SK-N-SH (cell line): ENCODE results near the gene UCHL5. TPM values are rescaled to one million over a fixed set of nuclear protein-coding genes. Genes with fewer than 3 reads are reported as not detected.

Source experiments
- CTCF ChIA-PET: fragments of 300-600, 350-600 bp; formaldehyde crosslinking; extraction: SDS; loops from one replicate; lab custom pipeline; 2021; lab: Yijun Ruan, JAX
- POLR2A ChIA-PET: fragments of 350-600 bp; sonication (Branson Sonifier 250); formaldehyde crosslinking; extraction: SDS; loops from one replicate; lab custom pipeline; 2020; ENCODE audit warnings: antibody characterized with exemption, inconsistent platforms; lab: Yijun Ruan, JAX
- DNase-seq: peaks from one replicate; pipeline ENCODE4 v3.0.0; 2012
- H2AFZ ChIP-seq: fragments of 200-600 bp; sonication (generic); 2 replicates; pipeline ENCODE4 v1.8.1; 2016; ENCODE audit warnings: antibody characterized with exemption, mild to moderate bottlenecking, low read depth
- H3F3A ChIP-seq: fragments of 200-600 bp; sonication (generic); replicated peaks from 2 replicates; pipeline ENCODE3; 2016; ENCODE audit warnings: antibody characterized with exemption, mild to moderate bottlenecking; ENCODE audit not compliant: insufficient read depth
- H3K27ac ChIP-seq, 2 experiments: fragments of 200-500 bp in 1 of 2; fragments of 200-600 bp in 1 of 2; sonication (Bioruptor generic) in 1 of 2; sonication (generic), shearing (Covaris generic) in 1 of 2; 2 replicates each; pipeline versions ENCODE4 v1.5.1 to v1.6.1; 2014 to 2016; ENCODE audit warnings: low read depth in 2 of 2, inconsistent platforms in 1 of 2, low read length in 1 of 2, mild to moderate bottlenecking in 1 of 2, mixed read lengths in 1 of 2
- H3K27me3 ChIP-seq: fragments of 200-600 bp; sonication (generic), shearing (Covaris generic); 2 replicates; pipeline ENCODE4 v1.6.1; 2016; ENCODE audit warnings: mixed run types; ENCODE audit not compliant: insufficient read depth
- H3K36me3 ChIP-seq, 2 experiments: fragments of 200-500 bp in 1 of 2; fragments of 200-600 bp in 1 of 2; sonication (Bioruptor generic) in 1 of 2; sonication (generic) in 1 of 2; replicated peaks in 1 of 2; 2 replicates each; pipeline versions ENCODE3 to v1.5.1; 2014 to 2016; ENCODE audit warnings: low read length in 1 of 2, mild to moderate bottlenecking in 1 of 2; ENCODE audit not compliant: insufficient read depth in 2 of 2, control insufficient read depth in 1 of 2
- H3K4me1 ChIP-seq, 2 experiments: fragments of 200-500 bp in 1 of 2; fragments of 200-600 bp in 1 of 2; sonication (Bioruptor generic) in 1 of 2; sonication (generic), shearing (Covaris generic) in 1 of 2; 2 replicates each; pipeline versions ENCODE4 v1.5.1 to v1.6.1; 2014 to 2016; ENCODE audit warnings: low read depth in 1 of 2, low read length in 1 of 2, mixed run types in 1 of 2; ENCODE audit not compliant: insufficient read depth in 2 of 2, control insufficient read depth in 1 of 2
- H3K4me2 ChIP-seq: fragments of 200-600 bp; sonication (generic), shearing (Covaris generic); 2 replicates; pipeline ENCODE4 v1.6.1; 2017; ENCODE audit warnings: mixed run types
- H3K4me3 ChIP-seq, 2 experiments: fragments of 200-500 bp in 1 of 2; fragments of 200-600 bp in 1 of 2; sonication (Bioruptor generic) in 1 of 2; sonication (generic), shearing (Covaris generic) in 1 of 2; 2 replicates each; pipeline versions ENCODE4 v1.5.1 to v1.8.1; 2014 to 2016; ENCODE audit warnings: low read depth in 2 of 2, inconsistent platforms in 1 of 2, low read length in 1 of 2, mild to moderate bottlenecking in 1 of 2, mixed read lengths in 1 of 2, moderate library complexity in 1 of 2
- H3K79me2 ChIP-seq: fragments of 200-600 bp; sonication (generic); 2 replicates; pipeline ENCODE4 v1.8.1; 2017; ENCODE audit warnings: mild to moderate bottlenecking; ENCODE audit not compliant: insufficient read depth
- H3K9ac ChIP-seq: fragments of 200-600 bp; sonication (generic); 2 replicates; pipeline ENCODE4 v1.6.1; 2017; ENCODE audit warnings: mixed run types
- H3K9me2 ChIP-seq: fragments of 200-600 bp; sonication (generic); 2 replicates; pipeline ENCODE4 v1.6.1; 2017; ENCODE audit warnings: mixed run types
- H3K9me3 ChIP-seq: fragments of 200-600 bp; sonication (generic); 2 replicates; pipeline ENCODE4 v1.6.1; 2017; ENCODE audit warnings: mixed run types, mild to moderate bottlenecking, moderate library complexity
- H4K20me1 ChIP-seq: fragments of 200-600 bp; sonication (generic); 2 replicates; pipeline ENCODE4 v1.6.1; 2017; ENCODE audit warnings: mild to moderate bottlenecking, mixed run types; ENCODE audit not compliant: insufficient read depth
- CTCF ChIP-seq: fragments of 200-600 bp; sonication (generic); IDR thresholded peaks from 2 replicates; pipeline ENCODE4 v1.6.1; 2017; ENCODE audit warnings: antibody characterized with exemption, mild to moderate bottlenecking, moderate library complexity
- ELF1 ChIP-seq: IDR thresholded peaks from 2 replicates; pipeline ENCODE4 v1.4.0; 2012
- FOSL2 ChIP-seq: IDR thresholded peaks from 2 replicates; pipeline ENCODE4 v1.4.0; 2012; ENCODE audit warnings: low read depth, mild to moderate bottlenecking, moderate library complexity, borderline replicate concordance
- FOXJ3 ChIP-seq: sonication (generic); formaldehyde crosslinking; IDR thresholded peaks from 2 replicates; pipeline ENCODE4 v1.5.1; 2020; ENCODE audit warnings: mild to moderate bottlenecking, missing genetic modification reagents
- FOXM1 ChIP-seq: IDR thresholded peaks from 2 replicates; pipeline ENCODE4 v1.4.0; 2012; ENCODE audit warnings: low read depth, mild to moderate bottlenecking
- GABPA ChIP-seq: IDR thresholded peaks from 2 replicates; pipeline ENCODE4 v1.4.0; 2012; ENCODE audit warnings: low read depth, mild to moderate bottlenecking
- IRF3 ChIP-seq: fragments of 150-350 bp; IDR thresholded peaks from 2 replicates; pipeline ENCODE4 v1.6.1; 2016; ENCODE audit warnings: mild to moderate bottlenecking, low read depth, low read length
- JUND ChIP-seq: IDR thresholded peaks from 2 replicates; pipeline ENCODE4 v1.4.0; 2012
- NFIC ChIP-seq: IDR thresholded peaks from 2 replicates; pipeline ENCODE4 v1.4.0; 2012; ENCODE audit warnings: borderline replicate concordance
- NRF1 ChIP-seq: IDR thresholded peaks from 2 replicates; pipeline ENCODE4 v1.6.1; 2012; ENCODE audit warnings: low read depth, mild to moderate bottlenecking, low read length
- POLR2AphosphoS5 ChIP-seq: IDR thresholded peaks from 2 replicates; pipeline ENCODE4 v1.6.1; 2012; ENCODE audit warnings: low read depth, low read length
- SMC3 ChIP-seq: IDR thresholded peaks from 2 replicates; pipeline ENCODE4 v1.6.1; 2012; ENCODE audit warnings: low read depth, low read length, improper control_type of control experiment
- WGBS: methylation state at CpG from one replicate; pipeline ENCODE4 v1.1.6; 2017; ENCODE audit warnings: low lambda C conversion rate; 5-methylcytosine and 5-hydroxymethylcytosine counted together
- polyA plus RNA-seq, 3 experiments: library from polyadenylated mRNA; depleted of rRNA; stranded (reverse); fragments of >200 nt; gene quantifications; 2 replicates each; pipeline ENCODE4 v1.2.3, GENCODE V29; 2012

The UCHL5 gene
- polyA plus RNA-seq, 1 of the 3 experiments (the other 2 are of a cell fraction): 14.9 TPM

- H2AFZ ChIP-seq: no peak overlapping the region
Measured at GRCh38 chr1:192976576-192976975, 82.6 kb downstream of the UCHL5 start.

GRCh38 chr1:192974701-192975100 lies 84.5 kb downstream of the UCHL5 start:
- Histone ChIP-seq H2AFZ (no peak overlapping the region), H3K4me3 (no peak overlapping the region), H3F3A (no peaks in the 10 kb centered on the region), H3K79me2 (no peaks in the 10 kb centered on the region), H3K36me3 (no peaks in the 10 kb centered on the region), H3K27ac (no peak overlapping the region), H4K20me1 (no peaks in the 10 kb centered on the region), H3K9me3 (no peaks in the 10 kb centered on the region), H3K4me2 (no peak overlapping the region), H3K4me1 (no peaks in the 10 kb centered on the region; a peak in 2 of 4 replicates), H3K9ac (no peak overlapping the region), H3K27me3 (no peaks in the 10 kb centered on the region), H3K9me2 (no peaks in the 10 kb centered on the region)
- CTCF ChIA-PET: interaction anchor here (0.9 kb wide), 1 partner anchor 24 kb away, joined by 3 read pairs; no protein-coding TSS in a partner anchor
- DNase-seq: no peak
- POLR2A ChIA-PET: no interaction called here
- TF ChIP-seq FOXJ3 (CRISPR knock-in tag) (no peak), GABPA (no peak), IRF3 (no peak), FOXM1 (no peak), NFIC (no peak), ELF1 (no peak)

More at GRCh38 chr1:192976576-192976975, 82.6 kb downstream of the UCHL5 start:
- TF ChIP-seq FOSL2 (no peak), CTCF (no peak), POLR2AphosphoS5 (no peak), NFIC (no peak), JUND (no peak), NRF1 (no peak), SMC3 (no peak)
- POLR2A ChIA-PET: no interaction called here
- 54% methylated on average over 2 of the region's 2 CpGs for WGBS
- Histone ChIP-seq H3K27ac (no peak overlapping the region), H3K9ac (no peak overlapping the region), H3K27me3 (no peaks in the 10 kb centered on the region), H3K4me1 (no peaks in the 10 kb centered on the region; a peak in 2 of 4 replicates), H3F3A (no peaks in the 10 kb centered on the region), H4K20me1 (no peaks in the 10 kb centered on the region), H3K9me2 (no peaks in the 10 kb centered on the region), H3K79me2 (no peaks in the 10 kb centered on the region), H3K4me2 (no peak overlapping the region), H3K4me3 (no peak overlapping the region), H3K9me3 (no peaks in the 10 kb centered on the region), H3K36me3 (no peaks in the 10 kb centered on the region)
- CTCF ChIA-PET: interaction anchor here (1.0 to 1.3 kb wide), 2 partner anchors 15 to 42 kb away, joined by 3 to 4 read pairs; no protein-coding TSS in a partner anchor
- no peak for DNase-seq
